GM18861 (cell line): Measurements from ENCODE around the gene RNF152.

Source experiments
- ATAC-seq: cut with Tn5 transposase; IDR thresholded peaks from one replicate; pipeline ENCODE4 v1.9.1; 2021; ENCODE audit not compliant: unreplicated experiment

Gene RNF152

GRCh38 chr18:61855449-61856378, 37.1 kb downstream of the RNF152 start:
- no peak for ATAC-seq

GRCh38 chr18:61854578-61855448, 38.0 kb downstream of the RNF152 start:
- ATAC-seq, result no peak

- ATAC-seq, result no peak
Measured at GRCh38 chr18:61853855-61854254, 39.0 kb downstream of the RNF152 start.

GRCh38 chr18:61852496-61852895, 40.3 kb downstream of the RNF152 start:
- ATAC-seq, result no peak

DNA sequence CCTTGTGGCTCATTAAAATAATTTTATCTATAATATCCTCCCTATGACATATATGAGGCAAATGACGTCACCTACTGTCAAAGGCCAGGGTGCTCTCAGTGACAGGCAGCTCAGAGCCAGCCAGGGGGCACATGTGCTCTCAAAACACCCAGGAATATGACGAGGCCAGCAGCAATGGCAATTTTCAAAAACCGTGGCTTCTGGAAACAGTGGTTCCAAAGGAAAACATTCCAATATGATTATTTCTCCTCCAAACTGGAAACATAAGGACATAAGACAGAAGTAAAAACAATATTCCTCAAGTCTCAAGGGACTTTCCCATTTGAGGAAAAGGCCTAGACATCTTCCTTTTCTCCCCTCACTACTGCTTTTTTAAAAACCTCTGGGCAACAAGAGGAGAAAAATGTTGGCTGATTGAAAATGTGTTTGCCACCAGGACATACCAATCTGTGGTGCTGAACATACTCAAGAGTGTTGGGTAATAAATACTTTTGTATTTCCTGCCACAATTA, 40.8 kb downstream of the RNF152 start:
- ATAC-seq, result no peak

GRCh38 chr18:61851279-61851678, 41.5 kb downstream of the RNF152 start:
- ATAC-seq, result no peak

DNA sequence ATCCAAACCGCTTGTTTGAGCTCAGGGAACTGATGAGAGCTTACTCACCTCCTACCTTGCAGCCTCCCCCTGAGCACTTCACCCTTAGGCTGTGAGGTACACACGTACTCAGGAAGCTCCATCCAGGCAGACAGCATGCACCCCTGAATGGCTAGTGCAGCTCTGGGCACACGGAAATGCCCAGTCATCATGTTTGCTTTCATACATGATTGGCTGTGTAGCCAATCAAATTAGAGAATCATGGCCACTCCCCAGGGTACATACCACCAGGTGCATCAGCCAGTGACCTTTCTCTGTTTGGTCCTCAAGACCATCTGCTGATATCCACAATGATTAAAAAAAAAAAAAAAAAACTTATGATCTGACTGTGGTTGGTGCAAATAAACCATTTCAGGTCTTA, 42.1 kb downstream of the RNF152 start:
- ATAC-seq, result no peak

DNA sequence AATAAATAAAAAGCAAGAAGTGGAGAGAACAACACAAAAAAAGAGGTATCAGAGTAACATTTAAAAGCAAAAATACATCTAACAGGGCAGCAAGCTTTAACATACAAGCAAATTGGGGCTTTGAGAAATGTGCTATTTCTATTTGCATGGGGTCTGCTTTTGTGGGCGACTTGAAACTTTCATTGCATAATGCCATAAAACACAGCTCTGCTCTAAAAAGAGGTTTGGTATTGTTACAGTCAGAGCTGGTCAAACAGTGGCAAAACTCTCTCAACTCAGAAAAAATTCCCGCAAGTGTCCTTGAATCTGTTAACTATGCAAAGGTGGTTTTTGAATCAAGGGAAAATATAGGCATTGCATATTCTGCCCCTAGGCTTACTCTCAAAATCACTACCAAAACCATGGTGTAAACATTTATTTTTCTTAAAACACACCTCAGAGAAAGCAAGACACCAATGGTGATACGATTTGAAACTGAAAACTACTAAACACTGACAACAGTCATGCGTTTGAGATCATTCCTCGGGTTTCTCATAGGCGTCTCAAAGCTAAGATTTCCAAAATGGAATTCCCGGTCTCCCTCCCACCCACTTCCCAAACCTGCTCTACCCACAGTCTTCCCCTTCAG, 45.5 kb downstream of the RNF152 start:
- no peak for ATAC-seq

GRCh38 chr18:61845197-61845596, 47.6 kb downstream of the RNF152 start:
- ATAC-seq, result no peak

GRCh38 chr18:61844726-61845125, 48.1 kb downstream of the RNF152 start:
- no peak for ATAC-seq

- no peak for ATAC-seq
Measured at GRCh38 chr18:61842146-61842545, 50.7 kb downstream of the RNF152 start.

DNA sequence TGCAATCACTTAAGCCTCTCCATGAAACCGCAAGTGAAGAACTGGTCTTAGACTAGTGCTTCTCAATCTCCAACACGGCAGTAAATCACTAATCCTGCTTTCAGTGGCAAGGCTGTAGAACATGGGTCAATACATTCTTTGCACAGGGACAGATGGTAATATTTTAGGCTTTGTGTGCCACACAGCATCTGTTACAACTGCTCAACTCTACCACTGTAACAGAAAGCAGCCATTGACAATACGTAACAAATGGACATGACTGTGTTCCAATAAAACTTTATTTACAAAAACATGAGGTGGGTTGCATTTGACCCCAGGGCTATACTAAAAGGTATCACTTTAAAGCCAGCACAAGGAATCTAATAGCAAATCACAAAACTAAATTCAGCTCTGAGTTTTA, 51.1 kb downstream of the RNF152 start:
- ATAC-seq, result no peak

GRCh38 chr18:61840324-61840723, 52.5 kb downstream of the RNF152 start:
- ATAC-seq, result no peak

DNA sequence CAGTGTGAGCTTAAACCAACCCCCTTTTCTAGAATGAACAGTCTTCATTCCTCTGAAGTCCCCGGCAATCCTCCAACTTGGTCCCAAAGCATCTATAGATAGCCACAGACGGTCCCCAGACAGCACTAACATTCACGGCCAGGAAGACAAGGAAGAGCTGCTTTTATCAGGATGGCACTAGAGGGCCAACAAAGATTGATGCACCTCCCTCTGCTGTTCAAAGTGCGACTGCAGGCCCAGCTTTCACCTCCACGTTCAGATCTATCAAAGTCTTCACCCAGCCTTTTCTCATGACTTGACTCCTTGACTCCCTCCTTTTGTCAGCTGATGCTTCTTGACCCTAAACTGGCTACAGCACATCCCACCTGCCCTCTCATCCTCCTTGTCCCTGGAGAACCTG, 54.3 kb downstream of the RNF152 start:
- no peak for ATAC-seq

GRCh38 chr18:61833978-61834377, 58.8 kb downstream of the RNF152 start:
- no peak for ATAC-seq

DNA sequence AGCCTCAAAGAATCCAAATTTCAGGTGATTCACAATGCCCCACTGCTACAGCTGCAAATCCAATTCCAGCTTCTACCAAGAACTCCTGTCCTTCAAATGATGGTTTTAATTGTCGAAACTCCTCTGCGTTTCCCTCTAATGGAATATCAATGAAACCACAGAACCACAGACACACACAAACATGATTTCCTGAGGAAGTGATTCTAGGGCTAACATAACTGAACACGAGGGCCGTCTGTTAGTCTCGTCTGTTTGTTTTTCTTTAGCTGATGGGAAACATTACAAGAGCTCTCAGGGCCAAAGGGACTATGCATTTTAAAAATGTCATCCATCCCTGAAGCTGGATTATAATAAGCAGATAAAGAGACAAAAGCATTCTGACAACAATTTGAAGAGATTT, 59.4 kb downstream of the RNF152 start:
- ATAC-seq, result no peak

- ATAC-seq, result no peak
Measured at GRCh38 chr18:61832858-61833257, 59.9 kb downstream of the RNF152 start.

DNA sequence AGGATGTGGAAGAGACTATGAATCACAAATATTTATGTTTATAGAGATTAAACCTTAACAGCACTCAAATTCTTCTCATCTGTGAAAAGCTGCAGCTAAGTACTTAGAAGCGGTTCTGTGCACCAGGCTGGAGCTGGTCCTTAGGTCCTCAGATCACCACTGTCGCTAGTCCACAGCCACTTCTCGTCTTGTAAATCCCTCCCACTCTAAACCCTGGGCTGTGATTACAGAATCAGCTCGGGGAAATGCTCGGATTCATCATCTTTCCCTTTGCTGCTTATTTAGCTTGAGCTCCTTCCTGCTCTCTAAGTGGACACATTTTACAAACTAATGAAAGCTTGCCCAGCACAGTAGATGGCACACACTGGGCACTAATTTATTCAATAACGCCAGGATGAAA, 61.7 kb downstream of the RNF152 start:
- no peak for ATAC-seq

DNA sequence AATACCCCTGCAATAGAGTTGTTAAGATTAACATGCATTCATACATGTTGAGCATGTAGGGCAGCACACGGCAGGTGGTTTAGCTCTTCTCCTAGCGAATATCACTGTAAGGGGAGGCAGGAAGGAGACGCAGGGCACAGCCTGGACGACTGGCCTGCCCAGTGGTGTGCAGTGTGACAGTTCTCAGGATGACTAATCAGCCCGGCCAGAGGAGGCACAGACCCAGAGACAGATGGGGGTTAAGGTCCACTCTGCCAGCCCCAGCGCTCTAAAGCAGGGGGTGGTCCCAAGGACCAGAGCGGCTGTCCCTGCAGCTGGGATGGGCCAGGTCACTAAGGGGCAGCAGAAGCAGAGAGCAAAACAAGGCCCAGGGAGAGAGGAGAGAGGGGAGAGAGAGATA, 63.7 kb downstream of the RNF152 start:
- ATAC-seq, result no peak

DNA sequence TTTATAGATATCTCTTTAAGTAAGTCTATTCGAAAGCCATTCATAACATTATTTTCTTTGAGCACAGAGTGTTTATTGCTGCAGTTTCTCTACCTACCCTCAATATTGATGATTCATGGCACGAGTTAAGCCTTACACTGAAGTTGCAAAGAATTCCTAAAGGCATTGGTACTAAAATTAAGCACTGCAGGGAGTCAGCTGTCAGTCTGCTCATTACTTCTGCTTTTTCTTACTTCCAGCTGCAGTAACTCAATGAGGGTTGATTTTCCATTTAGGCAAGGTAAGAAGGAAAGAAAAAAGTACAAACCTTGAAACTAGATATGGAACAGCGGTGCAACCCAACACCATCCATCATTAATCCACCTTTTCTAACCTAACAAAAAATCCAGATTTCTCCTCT, 65.2 kb downstream of the RNF152 start:
- no peak for ATAC-seq

DNA sequence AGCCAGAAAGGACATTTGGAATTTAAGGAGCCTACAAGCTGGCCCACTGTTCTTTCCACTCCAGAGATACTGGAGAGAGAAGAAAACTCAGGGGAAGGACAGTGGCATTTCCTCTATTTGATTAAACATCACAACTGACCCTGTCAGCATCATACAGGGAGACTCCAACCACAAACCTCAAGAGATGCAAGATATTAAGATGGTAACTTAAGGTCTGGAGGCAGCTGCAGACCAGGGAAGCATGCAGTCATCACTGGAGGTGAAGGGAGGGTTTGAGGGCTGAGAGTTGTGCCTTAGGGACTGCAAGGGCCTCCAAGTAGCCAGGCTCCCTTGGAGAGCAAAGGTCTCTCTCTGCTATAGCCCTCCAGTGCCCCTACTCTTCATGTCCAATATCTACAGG, 67.4 kb downstream of the RNF152 start:
- ATAC-seq, result no peak
